Stimulated activated CD8-positive, alpha-beta memory T cell treated with anti-CD3 and anti-CD28 coated beads, Interleukin-15, amount 100 ng/mL, for 4 hours (primary cell): ENCODE data around the gene LDHA.
A peak's percentile ranks its signal among the peaks of the same experiment; 100 is the strongest.
"Not testable (repeated sequence)": the region's sequence is repeated elsewhere in the genome, so short reads cannot be mapped to it uniquely, and the experiment has no call there.

Experiments used
- DNase-seq, 2 donors: peaks; one replicate each; pipeline ENCODE4 v3.0.0-alpha.2; 2020; ENCODE audit warnings: low read depth in 2 of 2

LDHA gene

DNA sequence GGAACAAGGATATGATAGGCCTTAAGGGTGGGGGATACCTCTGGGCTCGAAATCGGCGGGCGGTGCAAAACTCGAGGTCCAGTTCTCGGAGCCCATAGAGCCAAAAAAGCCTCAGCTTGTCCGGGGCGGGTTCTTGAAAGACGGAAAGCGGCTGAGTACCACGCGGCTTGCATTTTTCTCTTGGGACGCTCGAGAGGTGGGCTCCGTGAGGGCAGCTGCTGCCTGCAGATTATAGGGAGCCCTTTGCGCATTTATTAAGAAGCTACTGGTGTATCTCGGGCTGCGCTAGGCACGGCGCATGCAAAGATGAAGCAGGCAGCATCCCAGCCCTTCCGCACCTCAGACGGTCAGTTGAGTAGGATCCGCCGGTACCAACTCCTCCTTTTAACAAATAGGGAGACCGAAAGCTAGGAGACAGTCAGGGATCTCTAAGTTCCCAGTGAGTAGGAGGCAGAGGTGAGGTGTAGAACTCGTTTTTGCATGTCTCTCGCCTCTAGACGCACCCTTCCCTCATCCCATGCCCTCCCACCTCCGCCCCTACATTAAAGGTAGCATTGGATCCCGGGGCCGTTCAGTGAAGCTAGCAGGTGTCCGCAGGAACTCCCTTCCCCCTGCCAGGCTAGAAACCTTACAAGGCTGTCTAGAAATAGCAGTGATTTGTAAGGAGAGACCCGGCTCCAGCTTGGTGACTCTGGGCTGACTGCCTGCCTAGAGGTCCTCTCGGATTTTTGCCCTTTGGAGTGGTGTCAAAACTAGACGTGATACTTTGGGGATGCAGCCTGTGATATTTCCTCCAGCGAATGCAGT lies 768 bp downstream of the LDHA start:
- peak in 1 of 2 donors; percentile 11 for DNase-seq

DNA sequence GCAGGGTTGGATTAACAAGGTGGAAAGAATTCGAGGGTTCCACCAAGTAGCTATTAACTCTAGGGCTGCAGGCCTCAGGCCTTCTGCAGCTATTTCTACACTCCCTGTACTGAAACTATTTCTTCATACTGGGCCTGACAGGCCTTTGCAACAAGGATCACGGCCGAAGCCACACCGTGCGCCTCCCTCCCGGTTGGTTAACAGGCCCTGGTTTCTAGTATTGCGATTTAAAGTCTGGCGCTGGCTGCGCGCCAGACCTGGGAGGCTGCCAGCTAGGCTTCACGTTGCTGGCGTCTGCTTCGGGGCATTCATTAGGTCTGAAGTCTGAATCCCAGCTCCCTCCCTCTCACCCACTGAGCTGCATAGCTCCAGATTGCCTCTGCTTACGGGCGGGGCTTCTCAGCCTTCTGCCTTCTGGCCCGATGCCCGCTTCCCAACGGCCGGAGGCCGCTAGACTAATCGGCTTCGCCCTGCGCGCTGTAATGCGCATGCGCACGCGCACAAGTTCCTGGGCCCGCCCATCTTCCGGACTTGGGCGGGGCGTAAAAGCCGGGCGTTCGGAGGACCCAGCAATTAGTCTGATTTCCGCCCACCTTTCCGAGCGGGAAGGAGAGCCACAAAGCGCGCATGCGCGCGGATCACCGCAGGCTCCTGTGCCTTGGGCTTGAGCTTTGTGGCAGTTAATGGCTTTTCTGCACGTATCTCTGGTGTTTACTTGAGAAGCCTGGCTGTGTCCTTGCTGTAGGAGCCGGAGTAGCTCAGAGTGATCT lies 1.6 kb downstream of the LDHA start:
- peak; percentile 90 to 92 for DNase-seq

DNA sequence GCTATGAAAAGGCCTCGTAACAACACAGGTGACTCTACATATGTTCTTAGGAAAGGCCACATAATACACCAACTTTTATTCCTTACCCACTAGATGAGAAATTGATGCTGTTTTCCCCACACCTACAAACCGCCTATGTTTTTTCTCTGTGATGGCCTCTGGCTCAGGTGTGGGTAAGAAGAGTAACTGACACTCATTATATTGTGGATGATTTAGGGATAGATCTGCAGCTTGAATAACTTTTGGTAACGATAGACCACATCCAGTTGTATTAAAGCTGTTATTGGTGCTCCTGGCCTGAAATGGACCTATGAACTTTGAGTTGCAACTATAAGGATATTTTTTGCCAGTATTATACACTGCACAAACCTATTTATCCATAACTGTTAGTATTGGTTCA lies 3.6 kb downstream of the LDHA start:
- no peak for DNase-seq

DNA sequence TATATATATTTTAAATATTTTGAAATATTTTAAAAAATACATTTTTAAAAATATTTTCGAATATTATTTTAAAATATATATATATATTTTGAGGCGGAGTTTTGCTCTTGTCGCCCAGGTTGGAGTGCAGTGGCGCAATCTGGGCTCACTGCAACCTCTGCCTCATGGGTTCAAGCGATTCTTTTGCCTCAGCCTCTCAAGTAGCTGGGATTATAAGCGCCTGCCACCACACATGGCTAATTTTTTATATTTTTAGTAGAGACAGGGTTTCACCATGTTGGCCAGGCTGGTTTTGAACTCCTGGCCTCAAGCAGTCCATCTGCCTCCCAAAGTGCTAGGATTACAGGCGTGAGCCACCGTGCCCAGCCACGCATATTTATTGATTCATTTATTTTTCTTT lies 6.7 kb downstream of the LDHA start:
- DNase-seq, result not testable (repeated sequence)

DNA sequence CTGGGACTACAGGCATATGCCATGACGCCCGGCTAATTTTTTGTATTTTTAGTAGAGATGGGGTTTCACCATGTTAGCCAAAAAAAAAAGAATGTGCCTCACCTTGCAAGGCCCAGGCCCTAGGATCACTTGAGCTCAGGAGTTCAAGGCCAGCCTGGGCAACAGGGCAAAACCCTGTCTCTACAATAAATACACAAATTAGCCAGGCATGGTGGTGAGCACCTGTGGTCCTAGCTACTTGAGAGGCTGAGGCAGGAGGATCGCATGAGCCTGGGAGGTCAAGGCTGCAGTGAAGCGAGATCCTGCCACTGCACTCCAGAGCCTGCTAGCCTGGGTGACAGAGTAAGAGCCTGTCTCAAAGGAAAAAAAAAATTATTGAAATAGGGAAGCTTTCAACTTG lies 9.7 kb downstream of the LDHA start:
- DNase-seq, result no peak

DNA sequence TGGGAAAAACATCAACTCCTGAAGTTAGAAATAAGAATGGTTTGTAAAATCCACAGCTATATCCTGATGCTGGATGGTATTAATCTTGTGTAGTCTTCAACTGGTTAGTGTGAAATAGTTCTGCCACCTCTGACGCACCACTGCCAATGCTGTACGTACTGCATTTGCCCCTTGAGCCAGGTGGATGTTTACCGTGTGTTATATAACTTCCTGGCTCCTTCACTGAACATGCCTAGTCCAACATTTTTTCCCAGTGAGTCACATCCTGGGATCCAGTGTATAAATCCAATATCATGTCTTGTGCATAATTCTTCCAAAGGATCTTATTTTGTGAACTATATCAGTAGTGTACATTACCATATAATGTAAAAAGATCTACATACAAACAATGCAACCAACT lies 13.0 kb downstream of the LDHA start:
- not testable (repeated sequence) for DNase-seq

DNA sequence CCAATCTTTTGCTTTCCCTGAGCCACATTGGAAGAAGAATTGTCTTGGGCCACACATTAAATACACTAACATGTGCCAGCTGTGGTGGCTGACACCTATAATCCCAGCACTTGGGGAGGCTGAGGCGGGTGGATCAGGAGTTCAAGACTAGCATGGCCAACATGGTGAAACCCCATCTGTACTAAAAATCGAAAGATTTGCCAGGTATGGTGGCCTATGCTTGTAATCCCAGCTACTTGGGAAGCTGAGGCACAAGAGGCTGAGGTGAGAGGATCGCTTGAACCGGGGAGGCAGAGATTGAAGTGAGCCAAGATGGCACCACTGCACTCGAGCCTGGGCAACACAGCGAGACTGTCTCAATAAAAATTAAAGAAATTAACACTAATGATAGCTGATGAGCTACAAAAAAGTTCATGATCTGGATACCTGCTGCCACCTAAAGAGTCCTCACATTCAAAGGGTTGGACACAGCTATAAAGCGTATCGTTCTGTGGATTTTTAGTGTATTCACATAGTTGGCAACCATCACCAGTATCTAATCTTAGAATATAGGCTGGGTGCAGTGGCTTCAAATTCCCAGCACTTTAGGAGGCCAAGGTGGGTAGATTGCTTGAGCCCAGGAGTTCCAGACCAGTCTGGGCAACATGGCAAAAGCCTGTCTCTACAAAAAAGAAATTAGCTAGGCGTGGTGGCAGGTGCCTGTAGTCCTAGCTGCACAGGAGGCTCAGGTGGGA lies 14.4 kb downstream of the LDHA start:
- DNase-seq, result no peak

DNA sequence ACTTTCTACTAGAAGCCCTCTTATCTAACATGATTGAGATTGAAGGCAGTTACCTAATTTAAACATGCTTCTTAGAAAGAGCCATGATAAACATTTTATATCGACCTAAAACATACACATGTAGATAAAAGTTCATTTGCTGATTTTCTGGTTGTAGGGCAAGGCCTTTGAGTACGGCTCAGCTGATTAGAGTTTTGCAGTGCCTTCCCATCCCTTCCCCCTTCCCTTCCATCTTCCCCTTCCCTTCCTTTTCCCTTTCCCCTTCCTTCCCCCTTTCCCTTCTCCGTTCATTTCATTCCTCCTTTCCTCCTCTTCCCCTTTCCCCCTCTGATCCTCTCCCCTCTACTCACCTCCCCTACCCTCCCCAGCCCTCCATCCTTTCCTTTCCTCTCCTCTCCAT lies 22.1 kb downstream of the LDHA start:
- no peak for DNase-seq

DNA sequence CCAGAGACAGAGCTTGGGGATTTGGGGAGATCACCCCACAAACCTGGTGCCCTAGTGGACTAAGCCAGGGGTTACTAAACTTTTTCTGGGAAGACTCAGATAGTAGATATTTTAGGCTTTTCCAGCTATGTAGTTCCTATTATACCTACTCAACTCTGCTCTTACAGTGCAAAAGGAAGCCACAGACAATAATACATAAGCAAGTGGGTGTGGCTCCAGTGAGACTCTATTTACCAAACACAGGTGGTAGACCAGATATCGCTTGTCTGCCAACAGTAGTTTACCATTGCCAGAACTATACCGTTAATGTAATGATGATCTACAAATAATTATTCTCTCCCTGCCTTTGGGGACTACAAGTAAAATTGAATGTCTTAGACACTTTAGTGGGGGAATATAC lies 24.7 kb downstream of the LDHA start:
- no peak for DNase-seq

DNA sequence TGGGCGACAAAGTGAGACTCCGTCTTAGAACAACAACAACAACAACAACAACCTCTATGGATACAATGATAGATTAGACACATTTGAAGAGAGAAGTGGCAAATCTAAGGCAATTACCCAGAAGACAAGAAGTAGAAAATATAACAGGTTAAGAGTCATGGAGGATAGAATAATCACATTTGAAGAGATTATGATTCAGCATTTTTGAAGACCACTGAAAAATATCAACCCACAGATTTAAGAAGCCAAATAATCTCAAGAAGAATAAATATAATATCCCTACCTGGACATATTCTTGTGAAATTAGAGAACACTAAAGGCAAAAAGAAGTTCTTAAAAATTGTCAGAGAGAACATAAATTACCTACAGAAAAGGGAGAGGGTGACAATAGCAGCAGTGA lies 25.7 kb downstream of the LDHA start:
- DNase-seq, result no peak

DNA sequence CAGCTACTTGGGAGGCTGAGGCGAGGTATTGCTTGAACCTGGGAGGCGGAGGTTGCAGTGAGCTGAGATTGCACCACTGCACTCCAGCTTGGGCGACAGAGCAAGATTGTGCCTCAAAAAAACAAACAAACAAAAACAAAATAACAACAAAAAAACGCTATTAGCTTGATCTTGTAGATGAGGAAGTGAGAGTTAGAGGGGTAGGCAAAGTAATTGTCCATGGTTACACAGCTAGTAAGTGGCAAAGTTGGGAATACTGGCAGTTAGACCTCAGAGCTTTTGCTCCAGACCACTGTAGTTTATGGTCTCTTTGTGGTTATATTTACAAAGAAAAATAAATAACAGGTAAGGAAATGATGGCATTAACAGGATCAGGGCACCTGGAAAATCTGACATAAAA lies 32.9 kb downstream of the LDHA start:
- no peak for DNase-seq

DNA sequence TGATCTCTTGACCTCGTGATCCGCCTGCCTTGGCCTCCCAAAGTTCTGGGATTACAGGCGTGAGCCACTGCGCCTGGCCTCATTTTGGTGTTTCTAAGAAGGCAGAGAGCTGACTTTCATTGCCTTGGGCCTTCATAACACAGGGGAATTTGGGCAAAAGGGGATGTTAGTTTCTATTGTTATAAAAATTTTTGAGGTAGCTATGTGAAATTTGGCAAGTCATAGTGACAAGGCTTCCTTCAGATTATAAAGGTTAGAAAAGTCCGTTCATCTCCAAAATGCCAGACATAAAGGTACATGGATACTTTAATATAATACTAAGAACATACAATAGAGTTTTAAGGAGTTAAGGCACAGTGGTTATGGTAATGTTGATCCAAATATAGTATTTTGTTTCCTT lies 35.0 kb downstream of the LDHA start:
- no peak for DNase-seq

DNA sequence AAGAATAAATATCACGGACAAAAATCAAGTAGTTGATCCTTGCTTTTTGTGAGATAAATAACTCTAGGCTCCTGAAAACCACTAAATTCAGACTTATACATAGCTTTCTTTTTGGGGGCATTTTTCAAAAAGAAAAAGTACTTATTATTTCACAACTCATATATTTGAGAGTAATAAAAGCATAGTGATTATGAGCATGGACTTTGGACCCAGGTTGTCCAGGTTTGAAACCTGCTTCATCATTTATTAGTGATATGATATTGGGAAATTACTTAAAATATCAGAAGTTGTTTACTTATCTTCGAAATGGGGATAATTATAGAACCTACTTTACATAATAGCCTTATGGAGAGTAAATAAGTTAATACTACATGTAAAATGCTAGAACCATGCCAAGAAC lies 44.3 kb downstream of the LDHA start:
- no peak for DNase-seq

DNA sequence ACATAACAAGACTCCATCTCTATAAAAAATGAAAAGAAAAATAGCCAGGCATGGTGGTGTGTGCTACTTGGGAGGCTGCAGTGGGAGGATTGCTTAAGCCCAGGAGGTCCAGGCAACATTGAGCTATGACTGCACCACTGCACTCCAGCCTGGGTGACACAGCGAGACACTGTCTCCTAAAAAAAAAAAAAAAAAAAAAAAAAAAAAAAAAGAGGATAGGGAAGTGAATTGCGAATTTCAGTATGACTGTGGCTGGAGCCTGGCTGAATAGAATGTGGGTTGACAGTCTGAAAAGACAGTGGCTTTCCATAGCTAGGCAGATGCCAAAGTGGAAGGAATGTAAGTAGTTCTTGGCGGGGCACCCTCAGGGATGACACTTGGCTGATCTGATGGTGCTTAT lies 54.9 kb downstream of the LDHA start:
- no peak for DNase-seq

DNA sequence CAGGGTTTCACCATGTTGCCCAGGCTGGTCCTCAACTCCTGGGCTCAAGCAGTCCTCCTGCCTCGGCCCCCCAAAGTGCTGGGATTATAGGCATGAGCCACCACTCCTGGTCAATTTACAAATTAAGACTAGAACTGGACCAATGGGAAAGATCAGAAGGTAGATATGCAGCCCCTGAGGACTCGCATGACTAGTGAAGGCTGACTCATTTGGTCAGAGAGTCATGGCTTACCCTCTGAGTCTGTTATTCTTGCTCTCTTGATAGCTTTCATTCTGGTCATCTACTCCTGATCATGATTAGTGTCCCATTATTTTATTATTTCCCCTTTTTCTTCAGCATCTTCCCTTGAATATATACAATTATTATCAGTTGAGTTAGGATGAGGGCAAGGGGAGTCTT lies 58.6 kb downstream of the LDHA start:
- DNase-seq, result no peak

DNA sequence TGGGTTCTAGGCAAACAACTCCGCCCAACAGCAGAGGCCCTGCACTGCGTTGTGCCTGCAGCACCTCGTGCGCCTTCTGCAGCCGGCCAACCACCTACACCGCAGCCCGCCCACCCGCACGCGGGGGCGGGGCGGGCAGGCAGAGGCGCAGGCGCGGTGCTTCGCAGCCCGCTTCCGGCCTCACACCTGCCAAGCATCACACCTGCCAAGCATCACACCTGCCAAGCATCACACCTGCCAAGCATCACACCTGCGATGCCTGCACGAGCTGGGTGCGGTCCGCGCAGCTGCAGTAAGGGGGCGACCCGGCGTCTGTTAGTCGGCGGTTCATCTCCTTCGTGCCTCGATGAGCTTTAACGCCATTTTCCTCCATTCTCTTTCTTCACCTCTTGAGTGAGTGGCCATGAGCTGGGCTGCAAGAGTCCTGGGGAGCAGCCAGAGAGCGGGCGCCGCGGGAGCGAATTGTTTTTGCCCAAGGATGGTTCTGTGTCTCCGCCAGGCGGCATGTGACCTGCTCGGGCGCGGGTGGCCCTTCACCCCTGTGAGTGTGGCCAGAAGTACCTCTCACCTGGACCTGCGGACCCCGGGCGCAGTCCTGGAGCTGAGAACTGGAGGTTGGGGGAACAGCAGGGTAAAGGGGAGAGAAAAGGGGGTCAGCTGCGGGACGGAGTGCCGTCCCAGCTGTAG lies 61.5 kb downstream of the LDHA start, which contains the start of gene LDHAL6A:
LDHAL6A (plus strand) TSS at position 171 of the 687 bp plus-strand sequence. CDS start 825 bp downstream, outside the sequence.
- DNase-seq, result no peak

DNA sequence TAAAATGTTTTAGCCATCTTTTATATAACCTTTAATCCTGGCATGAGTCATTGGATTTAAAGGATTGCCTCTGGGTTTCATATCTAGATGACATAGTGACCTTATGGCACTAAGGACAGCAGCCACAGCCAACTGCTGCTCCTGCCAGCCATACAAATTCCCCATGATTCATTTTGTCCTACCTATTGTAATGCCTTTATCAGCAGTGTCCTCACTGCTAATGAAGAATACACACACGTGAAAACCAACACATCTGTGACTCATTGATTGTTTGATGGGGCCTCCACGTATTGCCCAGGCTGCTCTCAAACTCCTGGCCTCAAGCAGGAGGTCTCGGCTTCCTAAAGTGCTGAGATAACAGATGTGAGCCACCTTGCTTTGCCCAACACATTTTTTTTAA lies 63.1 kb downstream of the LDHA start:
- no peak for DNase-seq
